AG09309 (cell line): ENCODE results near the gene ARHGEF25.
"Not testable (repeated sequence)": the region's sequence is repeated elsewhere in the genome, so short reads cannot be mapped to it uniquely, and the experiment has no call there.

Source experiments
- DNase-seq: peaks from one replicate; pipeline ENCODE4 v3.0.0-alpha.2; 2010; ENCODE audit warnings: low read depth
- H3K4me3 ChIP-seq: 2 replicates; pipeline ENCODE4 v1.5.1; 2011; ENCODE audit warnings: mild to moderate bottlenecking, low read depth, low read length, moderate library complexity; ENCODE audit not compliant: control insufficient read depth
- CTCF ChIP-seq: IDR thresholded peaks from 2 replicates; pipeline ENCODE4 v1.5.1; 2011; ENCODE audit warnings: mild to moderate bottlenecking, low read depth, low read length, inconsistent platforms; ENCODE audit not compliant: insufficient read depth, control insufficient read depth; ENCODE audit errors: missing control alignments

ARHGEF25 gene

DNA sequence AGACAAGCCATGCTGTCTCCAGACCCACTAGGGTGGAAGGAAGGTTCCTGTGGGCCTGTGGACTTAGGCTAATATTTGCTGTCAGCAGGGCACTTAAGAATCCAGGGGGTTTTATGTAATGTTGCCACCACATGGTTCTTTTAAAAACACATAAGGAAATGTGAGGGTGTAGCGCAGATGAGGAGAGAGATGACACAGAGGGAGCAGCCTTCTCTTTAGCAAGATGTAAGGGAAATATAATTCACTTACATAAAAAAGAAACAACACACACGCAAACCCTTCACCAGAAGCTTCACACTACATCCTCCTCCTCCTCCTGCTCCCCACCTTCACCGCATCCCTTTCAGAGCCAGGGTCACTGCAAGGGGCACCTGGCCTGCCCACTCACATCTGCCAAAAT, 25.1 kb upstream of the ARHGEF25 start:
- no peak for DNase-seq
- no peak overlapping the region for H3K4me3 ChIP-seq
- TF ChIP-seq CTCF = no peak

DNA sequence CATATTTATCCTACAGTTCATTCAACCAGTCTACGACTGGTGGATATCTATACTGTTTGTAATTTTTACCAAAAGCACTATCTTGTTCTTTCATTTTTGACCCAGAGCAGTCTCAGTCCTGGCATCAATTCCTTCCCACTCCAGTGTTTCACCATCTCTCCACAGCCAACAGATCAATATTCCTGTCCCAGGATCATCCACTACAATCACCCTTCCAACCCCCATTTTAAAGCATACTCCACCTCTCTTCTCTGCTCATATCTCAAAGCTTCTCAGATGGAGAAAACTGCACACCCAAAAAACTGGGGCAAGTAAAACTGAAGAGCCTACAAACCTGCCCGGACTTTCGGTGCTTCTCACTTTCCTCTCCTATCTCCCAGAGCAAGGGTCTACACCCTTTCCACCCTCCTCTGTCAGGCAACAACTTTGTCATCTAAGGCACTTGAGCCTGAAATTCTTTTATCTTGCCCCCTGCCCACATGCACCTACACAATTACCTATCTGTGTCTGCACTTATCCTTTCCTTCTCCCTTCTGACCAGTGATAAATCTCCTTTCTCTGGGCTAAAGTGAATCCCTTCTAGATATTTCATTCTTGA, 24.3 kb upstream of the ARHGEF25 start:
- TF ChIP-seq CTCF = no peak
- no peak for DNase-seq
- no peak overlapping the region for H3K4me3 ChIP-seq

GRCh38 chr12:57588951-57589610, 22.2 kb upstream of the ARHGEF25 start:
- DNase-seq, H3K4me3 ChIP-seq: not testable (repeated sequence)

GRCh38 chr12:57590479-57590863, 20.8 kb upstream of the ARHGEF25 start:
- no peak for TF ChIP-seq CTCF
- H3K4me3 ChIP-seq = peak overlapping the region; percentile 90
- no peak for DNase-seq

DNA sequence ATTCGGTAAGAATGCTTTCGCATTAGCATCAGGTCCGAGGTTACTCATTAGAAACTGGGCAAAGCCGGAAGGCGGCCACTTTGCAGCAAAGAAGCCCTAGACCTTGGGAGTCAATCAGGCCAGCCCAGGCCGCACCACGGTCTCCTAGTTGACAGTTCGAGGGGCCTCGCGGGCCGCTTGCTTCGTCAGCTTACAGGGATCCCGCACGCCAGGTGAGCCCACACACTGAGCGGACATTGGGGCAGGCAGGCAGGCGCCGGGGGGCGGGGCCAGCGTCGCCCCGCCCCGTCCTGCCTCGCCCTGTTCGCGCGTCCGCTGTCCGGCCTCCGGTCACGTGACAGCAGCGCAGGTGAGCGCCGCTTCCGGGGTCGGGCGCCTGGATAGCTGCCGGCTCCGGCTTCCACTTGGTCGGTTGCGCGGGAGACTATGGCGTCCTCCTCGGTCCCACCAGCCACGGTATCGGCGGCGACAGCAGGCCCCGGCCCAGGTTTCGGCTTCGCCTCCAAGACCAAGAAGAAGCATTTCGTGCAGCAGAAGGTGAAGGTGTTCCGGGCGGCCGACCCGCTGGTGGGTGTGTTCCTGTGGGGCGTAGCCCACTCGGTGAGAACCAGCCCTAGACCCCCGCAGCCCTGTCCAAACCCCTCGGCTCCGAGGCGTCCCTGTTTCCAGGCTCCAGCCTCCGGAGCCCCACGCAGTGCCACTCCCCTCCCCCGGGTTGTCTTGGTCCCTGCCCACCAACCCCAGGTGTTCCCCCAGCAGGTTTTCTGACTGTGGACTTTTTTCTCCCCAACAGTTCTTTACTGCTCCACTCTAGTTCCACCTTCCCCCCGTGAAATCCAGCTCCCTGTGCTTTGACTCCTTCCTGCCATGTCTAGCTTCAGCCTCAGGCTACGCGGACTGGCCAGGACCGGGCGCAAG, 20.1 kb upstream of the ARHGEF25 start, which contains the start of gene PIP4K2C:
Gene PIP4K2C (plus strand): TSS at position 329 of the 918 bp plus-strand sequence. CDS start 98 bp downstream, at position 427.
- DNase-seq = no peak
- no peak for TF ChIP-seq CTCF
- H3K4me3 ChIP-seq = peak within 1 kb of the TSS; percentile 90

DNA sequence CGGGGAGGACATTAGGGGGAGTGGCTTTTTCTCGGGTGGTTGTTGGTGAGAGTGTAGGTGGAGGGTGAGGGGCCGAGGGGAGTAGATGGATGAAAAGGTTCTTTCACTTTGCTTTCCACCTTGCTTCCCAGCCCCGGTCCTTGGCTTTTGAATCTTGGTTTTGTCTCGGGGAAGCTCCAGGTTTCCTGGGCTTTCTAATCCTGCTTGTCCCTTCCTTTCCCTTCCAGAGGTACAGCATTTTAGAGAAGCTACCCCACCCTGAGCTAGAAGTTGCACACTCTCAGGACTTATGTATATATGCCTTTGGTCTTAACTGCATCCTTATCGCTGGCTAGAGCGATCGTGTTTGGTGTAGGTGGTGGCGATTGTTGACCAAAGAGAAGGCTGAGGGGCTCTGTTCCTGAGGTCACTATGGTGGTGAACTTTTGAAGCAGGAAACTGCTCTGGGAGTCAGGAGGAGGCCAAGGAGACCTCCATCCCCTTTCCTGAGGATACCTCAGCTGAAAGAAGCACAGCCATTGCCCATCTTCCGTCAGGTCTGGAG, 19.4 kb upstream of the ARHGEF25 start:
- TF ChIP-seq CTCF = no peak
- peak overlapping the region; percentile 90 for H3K4me3 ChIP-seq
- DNase-seq = no peak
